BJ (cell line): ENCODE results near the gene NAA15. TPM values are rescaled to one million over a fixed set of nuclear protein-coding genes. Genes with fewer than 3 reads are reported as not detected.
"Not testable (repeated sequence)": the region's sequence is repeated elsewhere in the genome, so short reads cannot be mapped to it uniquely, and the experiment has no call there.

Experiments
- CTCF ChIA-PET: fragments of 350-600 bp; formaldehyde crosslinking; extraction: SDS; loops from one replicate; lab custom pipeline; 2021; ENCODE audit warnings: antibody characterized with exemption, inconsistent platforms; lab: Yijun Ruan, JAX
- POLR2A ChIA-PET: fragments of 300-600 bp; sonication (Branson Sonifier 250); formaldehyde crosslinking; extraction: SDS; loops from one replicate; lab custom pipeline; 2021; ENCODE audit warnings: antibody characterized with exemption; lab: Charles Lee
- DNase-seq: peaks from one replicate; pipeline ENCODE4 v3.0.0-alpha.2; 2011; ENCODE audit warnings: low read depth
- H3K27me3 ChIP-seq: 2 replicates; pipeline ENCODE4 v1.6.0; 2011; ENCODE audit warnings: low read length; ENCODE audit not compliant: control insufficient read depth, insufficient read depth
- H3K36me3 ChIP-seq: 2 replicates; pipeline ENCODE4 v1.5.1; 2011; ENCODE audit warnings: low read length; ENCODE audit not compliant: control insufficient read depth, insufficient read depth
- H3K4me3 ChIP-seq: 2 replicates; pipeline ENCODE4 v1.5.1; 2011; ENCODE audit warnings: low read depth, mild to moderate bottlenecking, control low read depth, low read length
- CTCF ChIP-seq: IDR thresholded peaks from 2 replicates; pipeline ENCODE4 v1.5.1; 2011; ENCODE audit warnings: low read depth, mild to moderate bottlenecking, control low read depth, inconsistent platforms, low read length, moderate library complexity; ENCODE audit not compliant: insufficient read depth
- polyA plus RNA-seq: library from polyadenylated mRNA; depleted of rRNA; stranded (reverse); fragments of >200 nt; gene quantifications from 2 replicates; pipeline ENCODE4 v1.2.3, GENCODE V29; 2011; rRNA removed
- small RNA-seq: library from RNA; depleted of rRNA; stranded (forward); fragments of <200 nt; gene quantifications from one replicate; pipeline ENCODE3, GENCODE V24; 2012; ENCODE audit warnings: low replicate concordance, low read depth; ENCODE audit not compliant: insufficient read length

NAA15 gene
- polyA plus RNA-seq, 1 experiment, result 5.3 TPM

DNA sequence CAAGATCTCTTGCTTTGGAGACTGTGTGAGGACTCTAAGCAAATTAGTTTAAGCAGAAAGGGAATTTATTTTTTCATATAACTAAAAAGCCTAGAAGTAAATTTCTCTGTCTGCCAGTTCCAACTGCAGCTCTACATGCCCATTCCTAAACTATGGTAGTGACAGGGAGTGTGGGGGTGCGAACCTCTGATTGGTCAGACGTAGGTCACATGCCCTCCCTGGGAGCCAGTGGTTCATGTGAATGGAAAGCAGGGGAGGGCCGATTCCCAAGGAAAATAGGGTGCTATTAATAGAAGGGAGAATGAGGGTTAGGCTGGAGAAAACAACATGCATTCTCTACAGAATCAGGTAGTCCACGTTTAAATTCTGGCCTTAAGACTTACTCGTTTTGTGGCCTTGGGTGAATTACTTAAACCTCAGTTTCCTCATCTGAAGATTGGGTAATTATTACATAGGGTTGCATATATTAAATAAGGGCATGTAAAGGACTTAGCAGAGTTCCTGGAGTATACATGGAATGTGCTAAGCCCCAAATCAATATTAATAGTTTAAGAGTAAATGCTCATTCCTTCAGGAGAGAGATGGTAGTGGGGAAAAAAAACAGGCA is 159.8 kb downstream of the NAA15 start:
- CTCF ChIA-PET, result interaction anchor here (1.8 kb wide), 1 partner anchor 36 kb away, joined by 5 read pairs; no protein-coding TSS in a partner anchor
- Histone ChIP-seq H3K4me3 (no peak overlapping the region), H3K27me3 (no peaks in the 10 kb centered on the region), H3K36me3 (no peaks in the 10 kb centered on the region)
- POLR2A ChIA-PET, result interaction anchor here (0.6 kb wide), 1 partner anchor 27 kb away, joined by 5 read pairs; no protein-coding TSS in a partner anchor
- no peak for DNase-seq
- no peak for TF ChIP-seq CTCF

DNA sequence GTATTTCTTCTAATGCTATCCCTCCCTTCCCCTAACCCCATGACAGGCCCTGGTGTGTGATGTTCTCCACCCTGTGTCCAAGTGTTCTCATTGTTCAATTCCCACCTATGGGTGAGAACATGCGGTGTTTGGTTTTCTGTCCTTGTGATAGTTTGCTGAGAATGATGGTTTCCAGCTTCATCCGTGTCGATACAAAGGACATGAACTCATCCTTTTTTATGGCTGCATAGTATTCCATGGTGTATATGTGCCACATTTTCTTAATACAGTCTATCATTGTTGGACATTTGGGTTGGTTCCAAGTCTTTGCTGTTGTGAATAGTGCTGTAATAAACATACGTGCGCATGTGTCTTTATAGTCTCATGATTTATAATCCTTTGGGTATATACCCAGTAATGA is 163.2 kb downstream of the NAA15 start:
- POLR2A ChIA-PET, H3K27me3 ChIP-seq, DNase-seq, H3K4me3 ChIP-seq, H3K36me3 ChIP-seq, CTCF ChIA-PET: not testable (repeated sequence)

GRCh38 chr4:139465922-139466321 is 164.6 kb downstream of the NAA15 start:
- ChIA-PET POLR2A (no interaction called here), CTCF (no interaction called here)
- H3K4me3 ChIP-seq, result no peak overlapping the region
- no peaks in the 10 kb centered on the region for H3K27me3 ChIP-seq
- no peak for DNase-seq
- TF ChIP-seq CTCF, result no peak
- no peaks in the 10 kb centered on the region for H3K36me3 ChIP-seq

- POLR2A ChIA-PET, H3K27me3 ChIP-seq, H3K4me3 ChIP-seq, CTCF ChIA-PET, DNase-seq, H3K36me3 ChIP-seq: not testable (repeated sequence)
Observed at GRCh38 chr4:139468756-139469155, 167.5 kb downstream of the NAA15 start.

DNA sequence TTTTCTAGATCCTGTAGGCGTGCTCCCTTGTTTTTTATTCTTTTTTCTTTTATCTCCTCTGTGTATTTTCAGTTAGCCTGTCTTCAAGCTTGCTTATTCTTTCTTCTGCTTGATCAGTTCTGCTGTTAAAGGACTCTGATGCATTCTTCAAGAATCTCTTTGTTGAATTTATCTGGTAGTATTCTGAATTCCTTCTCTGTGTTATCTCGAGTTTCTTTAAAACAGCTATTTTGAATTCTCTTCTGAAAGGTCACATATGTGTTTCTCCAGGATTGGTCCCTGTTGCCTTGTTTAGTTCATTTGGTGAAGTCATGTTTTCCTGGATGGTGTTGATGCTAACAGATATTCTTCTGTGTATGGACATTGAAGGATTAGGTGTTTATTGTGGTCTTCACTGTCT is 167.9 kb downstream of the NAA15 start:
- ChIA-PET CTCF (no interaction called here), POLR2A (no interaction called here)
- Histone ChIP-seq H3K4me3 (no peak overlapping the region), H3K27me3 (no peaks in the 10 kb centered on the region), H3K36me3 (no peaks in the 10 kb centered on the region)
- no peak for DNase-seq
- TF ChIP-seq CTCF, result no peak

Small RNA genes within 50 kb of the gene (small RNA-seq; reads per million reads assigned to genes)
- not detected for gene RF01225
- gene RNU6-1074P, result not detected
- gene RNU6-1214P, result not detected

Other genes with a start within 250 kb of the NAA15 start
- 23.9 and 28.6 TPM in 2 replicates for gene ELF2, start 124.3 kb upstream of the NAA15 start, polyA plus RNA-seq
- gene MGARP, start 21.3 kb upstream of the NAA15 start, polyA plus RNA-seq, result 24.2 and 29.5 TPM in 2 replicates
- gene NDUFC1, start 972 bp downstream of the NAA15 start, polyA plus RNA-seq, result 53.0 and 54.2 TPM in 2 replicates
- gene RAB33B, start 152.6 kb downstream of the NAA15 start, polyA plus RNA-seq, result 4.0 and 6.2 TPM in 2 replicates